ENCODE measurements around the gene DUSP10.

DUSP10 gene

DNA sequence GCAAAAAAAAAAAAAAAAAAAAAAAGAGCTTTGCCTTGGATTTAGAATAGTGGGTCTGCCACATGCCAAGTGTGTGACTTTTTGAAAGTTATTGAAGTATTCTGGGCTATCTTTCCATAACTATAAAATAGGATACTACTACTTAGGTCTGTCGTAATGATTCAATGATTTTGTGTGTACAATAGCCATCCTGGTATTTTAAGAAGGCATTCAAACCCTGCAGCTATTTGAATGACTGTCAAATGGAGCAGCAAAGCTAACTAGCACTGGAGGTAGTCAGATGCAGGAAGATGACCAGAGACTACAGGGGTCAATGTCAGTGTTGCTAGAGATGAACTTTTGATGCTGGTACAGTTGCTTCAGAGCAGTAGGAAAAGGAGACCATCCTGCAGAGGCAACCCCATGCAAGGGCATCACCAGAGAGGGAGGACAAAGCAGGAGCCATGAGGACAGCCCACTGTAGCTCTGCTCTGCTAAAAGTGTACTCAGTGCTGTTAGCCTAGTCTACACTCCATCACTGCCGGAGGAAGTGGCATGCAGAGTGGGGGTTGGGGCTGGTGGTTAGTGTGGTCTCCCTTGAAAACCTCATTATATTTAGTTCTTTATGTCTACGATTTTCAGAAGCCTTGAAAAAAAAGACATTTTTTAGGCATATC, 29.0 kb downstream of the DUSP10 start:
- no peak for DNase-seq (ENCODE audit: low spot score)

DNA sequence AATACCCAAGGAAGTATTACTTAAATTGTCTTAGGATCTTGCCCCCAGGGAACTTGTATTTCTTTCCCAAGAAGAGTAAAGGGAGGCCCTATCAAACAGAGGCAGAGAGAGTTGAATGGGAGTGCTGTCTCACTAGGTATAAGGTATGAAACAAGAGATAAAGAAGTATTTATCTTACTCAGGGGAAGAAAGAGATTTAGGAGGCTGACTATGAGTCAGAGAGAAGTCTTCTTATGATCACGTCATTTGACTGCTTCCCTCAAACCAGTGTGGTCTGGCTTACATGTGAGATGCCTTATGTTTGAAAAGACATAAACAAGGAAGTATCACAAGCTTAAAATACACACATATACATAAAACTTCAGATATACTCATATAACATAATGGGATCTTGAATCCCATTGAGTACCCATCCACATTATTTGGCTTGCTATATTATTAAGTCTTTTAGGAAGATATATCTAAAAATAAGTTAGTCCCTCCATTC, 29.6 kb downstream of the DUSP10 start:
- DNase-seq (ENCODE audit: low spot score) = no peak

DNA sequence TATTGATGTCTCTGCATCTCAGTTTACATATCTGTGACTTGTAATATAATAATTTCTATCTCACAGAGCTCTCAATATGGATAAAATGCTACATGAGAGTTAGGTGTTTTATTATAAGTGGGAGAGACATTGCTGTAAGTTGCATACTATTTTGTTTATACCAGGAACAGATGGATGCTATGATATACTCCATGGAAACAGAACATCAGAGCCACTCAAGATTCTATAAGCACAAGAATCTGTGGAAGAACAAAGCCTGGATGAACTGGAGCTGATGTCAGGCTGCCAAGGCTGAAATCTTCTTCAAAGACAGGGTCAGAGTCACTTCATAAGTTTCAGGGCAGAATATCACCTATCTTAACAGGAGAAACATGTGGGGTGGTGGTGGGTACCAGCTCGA, 30.2 kb downstream of the DUSP10 start:
- DNase-seq (ENCODE audit: low spot score) = no peak

DNA sequence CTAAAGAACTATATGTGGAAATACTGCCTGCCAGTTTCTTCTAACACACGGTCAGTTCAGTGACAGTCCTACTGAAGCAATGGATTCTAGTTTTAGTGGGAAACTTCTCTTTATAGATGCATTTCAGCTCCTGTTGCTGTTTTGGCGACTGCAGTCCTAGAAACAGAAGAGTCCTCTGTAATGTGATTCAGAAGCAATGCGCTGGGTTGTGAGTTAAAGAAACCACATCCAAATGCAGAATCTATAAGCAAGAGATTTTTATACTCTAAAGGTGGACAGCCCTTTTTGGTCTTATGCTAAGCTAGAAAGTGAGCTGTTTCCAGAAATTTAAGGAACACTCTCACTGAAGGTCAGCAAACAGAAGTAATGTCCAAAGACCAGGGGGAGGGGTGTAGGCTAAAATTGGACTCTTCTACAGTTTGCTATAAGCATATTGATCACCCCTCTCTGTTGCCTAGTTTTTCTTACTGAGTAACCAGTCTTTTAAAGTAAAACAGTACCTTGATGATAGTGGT, 30.8 kb downstream of the DUSP10 start:
- no peak for DNase-seq (ENCODE audit: low spot score)

DNA sequence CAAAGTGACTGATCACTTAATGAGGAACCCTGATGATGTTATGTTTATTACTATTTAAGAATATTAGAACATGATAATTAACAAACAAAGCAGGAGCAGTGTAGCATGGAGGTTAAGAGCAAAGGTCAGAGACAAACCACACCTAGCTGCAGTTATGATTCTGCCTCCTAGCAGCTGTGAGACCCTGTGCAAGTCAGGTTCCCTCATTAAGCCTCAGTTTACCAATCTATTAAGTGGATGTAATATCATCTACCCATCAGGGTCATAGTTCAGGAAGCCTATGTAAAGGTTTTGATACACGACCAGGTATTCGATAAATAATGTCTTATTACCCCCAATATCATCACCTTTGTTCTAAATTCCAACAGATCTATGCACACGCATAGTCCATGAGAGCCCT, 32.0 kb downstream of the DUSP10 start:
- no peak for DNase-seq (ENCODE audit: low spot score)

DNA sequence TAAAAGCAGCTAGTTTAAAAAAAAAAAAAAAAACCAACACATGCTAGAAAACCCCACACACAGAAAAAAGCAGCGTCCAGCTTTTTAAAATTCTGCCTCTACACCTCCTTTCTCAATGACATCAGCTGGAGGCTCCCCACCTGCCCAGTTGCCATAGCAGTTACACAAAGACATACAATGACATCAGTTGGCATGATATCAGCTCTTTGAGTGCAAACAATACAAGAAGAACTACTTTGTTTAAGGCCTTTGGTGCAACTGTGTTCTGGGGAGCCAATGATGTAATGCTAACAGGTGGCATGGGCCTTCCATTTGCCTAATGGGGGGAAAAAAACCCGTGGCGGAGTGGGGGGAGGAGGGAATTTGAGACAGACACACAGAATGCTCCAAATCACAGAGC, 32.9 kb downstream of the DUSP10 start:
- DNase-seq (ENCODE audit: low spot score) = peak; percentile 70

DNA sequence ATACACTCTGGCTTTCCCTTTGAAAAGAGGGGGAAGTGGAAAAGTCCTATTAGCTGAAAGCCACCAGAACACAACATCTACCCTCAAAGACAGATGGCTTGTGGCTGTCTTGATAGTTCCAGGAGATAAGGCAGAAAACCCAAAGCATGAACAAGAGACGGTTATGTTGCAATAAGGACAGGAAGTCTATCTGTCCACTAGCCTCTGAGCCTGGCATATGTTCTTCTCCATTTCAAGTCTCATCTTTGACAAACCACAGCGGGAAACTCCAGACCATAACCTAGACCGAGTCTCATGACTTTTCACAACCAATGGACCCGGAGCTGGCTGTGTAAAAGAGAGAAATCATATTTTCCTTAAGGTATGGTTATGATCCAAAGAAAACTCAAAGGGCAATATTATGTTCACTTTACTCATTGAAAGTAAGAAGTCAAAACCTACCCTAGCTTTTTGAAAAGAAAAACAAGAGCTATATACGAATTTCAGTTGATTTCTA, 33.8 kb downstream of the DUSP10 start:
- DNase-seq (ENCODE audit: low spot score) = no peak

DNA sequence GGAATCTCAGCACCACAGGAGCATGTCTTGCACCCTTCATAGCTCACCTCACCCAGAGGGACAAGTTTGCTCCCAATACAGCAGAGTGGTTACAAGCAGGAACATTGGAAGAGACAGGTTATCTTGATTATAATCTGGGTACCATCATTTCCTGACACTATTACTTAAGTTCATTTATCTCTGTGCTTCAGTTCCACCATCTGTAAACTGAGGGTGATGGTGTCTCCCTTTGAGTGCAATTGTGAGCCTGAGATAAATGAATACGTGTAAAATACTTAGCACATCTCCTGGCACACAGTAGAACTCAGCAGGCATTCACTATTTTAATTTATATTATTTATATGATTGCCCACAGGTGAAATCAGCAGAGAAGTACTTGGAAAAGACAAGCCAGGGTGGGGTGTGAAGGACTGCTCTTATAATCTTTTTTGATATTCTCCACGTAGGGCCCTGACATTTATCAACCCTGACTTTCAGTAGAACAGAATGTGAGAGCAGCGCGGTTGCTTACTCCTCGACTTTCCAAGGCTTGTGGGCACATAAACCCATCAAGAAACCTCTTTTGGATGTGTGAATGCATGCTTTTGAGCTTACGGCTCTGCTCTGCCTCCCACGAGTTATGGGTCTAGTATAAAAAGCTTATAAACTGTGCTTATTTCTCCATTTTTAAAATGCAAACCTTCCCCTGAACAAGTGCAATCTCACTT, 34.9 kb downstream of the DUSP10 start:
- DNase-seq (ENCODE audit: low spot score) = no peak

DNA sequence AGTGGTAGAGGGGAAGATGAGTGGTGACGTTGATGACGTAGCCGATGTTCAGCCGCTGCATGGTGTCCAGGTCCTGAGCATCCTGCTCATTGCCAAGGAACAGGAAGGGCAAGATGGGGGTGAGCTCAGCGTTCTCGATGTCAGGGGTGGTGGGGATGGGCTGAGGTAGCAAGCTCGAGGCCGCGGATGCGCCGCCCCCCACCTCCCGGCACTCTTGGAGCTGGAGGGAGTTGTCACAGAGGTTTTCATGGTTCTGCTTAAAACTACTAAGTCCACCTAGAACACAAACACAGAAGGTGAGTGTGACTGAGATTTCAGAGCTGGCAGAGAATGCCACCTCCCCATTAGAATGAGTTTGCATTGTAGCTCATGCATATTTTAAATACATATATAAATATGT, 35.7 kb downstream of the DUSP10 start:
- no peak for DNase-seq (ENCODE audit: low spot score)

DNA sequence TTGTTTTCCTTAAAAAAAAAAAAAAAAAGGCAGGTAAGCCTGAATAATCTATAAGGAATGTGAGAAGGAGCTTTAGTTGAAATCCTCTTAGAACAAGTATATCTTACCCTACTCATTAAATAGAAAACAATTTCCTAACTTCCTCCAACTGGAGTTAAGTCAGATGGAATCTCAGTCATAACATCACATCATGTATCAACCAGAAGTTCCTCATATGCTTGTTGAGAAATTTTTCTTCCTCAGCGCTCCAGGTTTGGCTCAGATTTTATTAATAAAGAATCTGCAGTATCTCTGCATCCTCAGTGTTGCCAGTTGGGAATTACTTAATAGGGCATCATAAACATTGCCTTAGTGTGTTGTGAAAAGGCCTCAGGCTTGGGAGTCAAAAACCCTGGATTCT, 37.6 kb downstream of the DUSP10 start:
- no peak for DNase-seq (ENCODE audit: low spot score)

DNA sequence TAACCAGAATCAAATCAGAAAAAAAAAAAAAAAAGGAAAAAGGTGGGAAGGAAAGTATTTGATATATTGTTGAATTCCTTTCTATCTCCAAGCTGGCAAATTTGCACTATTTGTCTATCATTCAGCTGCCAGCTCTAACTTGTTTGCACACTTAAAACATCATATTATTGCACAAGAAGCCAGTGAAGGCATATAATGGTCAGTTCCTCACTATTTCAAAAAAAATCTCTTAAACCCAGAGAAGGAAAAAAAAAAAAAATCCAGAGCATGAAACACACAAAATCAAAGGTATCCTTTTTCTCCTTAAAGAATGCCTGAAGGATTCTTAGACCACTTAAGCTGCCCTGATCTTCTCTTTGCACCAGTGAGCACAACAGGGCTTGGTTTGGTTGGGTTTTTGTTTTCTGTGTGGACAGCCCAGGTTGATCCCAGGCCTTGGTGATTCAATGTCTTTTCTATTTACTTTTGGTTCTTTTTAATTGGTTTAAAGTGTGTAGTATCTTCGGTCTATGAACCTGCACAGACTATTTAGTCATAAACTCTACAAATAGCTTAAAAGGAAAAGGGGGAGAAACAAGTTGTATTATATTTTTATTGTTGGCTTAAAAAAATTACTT, 40.2 kb downstream of the DUSP10 start:
- no peak for DNase-seq (ENCODE audit: low spot score)

DNA sequence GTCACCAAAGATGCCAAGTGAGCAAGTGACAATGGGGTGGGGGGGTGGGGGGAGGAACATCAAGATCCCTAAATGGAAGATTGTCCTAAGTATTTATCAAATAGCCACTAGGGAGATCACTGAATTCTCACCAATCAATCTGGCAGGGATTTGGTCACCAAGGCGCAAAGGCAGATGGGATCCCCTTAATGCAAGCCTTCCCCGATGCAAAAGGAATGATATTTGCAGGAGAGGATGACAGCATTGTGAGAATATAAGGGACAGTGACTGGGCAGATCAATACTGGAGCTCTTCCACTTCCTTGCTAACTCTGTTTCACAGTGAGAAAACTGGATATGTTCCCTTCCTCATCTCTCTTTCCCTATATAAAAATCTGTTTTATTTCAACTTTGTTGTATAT, 40.9 kb downstream of the DUSP10 start:
- DNase-seq (ENCODE audit: low spot score) = no peak

DNA sequence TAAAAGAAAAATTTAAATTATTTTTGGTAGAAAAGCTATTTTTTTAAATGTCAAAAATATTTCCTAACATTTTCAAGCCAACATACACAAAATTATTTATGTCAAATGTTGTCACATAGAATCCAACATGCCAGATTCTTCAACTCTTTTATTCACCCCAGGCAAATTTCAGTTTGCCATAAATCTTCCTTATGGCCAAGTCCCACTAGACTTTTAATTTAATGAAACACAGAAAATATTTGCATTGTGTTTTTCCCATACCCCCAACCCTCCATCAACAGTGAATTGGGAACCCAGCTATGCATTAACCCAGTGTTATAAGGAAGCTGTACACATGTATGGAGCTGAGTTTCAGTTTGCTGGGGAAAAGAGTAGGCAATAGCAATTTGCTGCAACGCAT, 41.4 kb downstream of the DUSP10 start:
- DNase-seq (ENCODE audit: low spot score) = no peak

DNA sequence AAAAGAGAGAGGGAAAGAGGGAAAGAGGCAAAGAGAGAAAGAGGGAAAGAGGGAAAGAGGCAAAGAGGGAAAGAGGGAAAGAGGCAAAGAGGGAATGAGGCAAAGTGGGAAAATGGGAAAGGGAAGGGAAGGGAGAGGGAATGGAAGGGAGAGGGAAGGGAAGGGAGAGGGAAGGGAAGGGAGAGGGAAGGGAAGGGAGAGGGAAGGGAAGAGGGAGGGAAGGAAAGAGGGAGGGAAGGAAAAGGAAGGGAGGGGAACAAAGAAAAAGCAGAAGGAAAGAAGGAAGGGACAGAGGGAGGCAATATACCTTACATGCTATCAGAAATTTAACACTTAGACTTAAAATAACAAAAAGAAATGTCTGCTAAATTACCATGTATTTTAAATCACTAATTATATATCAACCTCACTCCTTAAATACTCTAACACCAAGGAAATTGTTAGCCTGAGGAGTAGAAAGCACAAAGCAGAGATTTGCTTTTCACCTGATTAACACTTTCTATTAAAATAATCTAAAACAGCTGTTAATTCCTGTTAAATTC, 41.8 kb downstream of the DUSP10 start:
- no peak for DNase-seq (ENCODE audit: low spot score)

DNA sequence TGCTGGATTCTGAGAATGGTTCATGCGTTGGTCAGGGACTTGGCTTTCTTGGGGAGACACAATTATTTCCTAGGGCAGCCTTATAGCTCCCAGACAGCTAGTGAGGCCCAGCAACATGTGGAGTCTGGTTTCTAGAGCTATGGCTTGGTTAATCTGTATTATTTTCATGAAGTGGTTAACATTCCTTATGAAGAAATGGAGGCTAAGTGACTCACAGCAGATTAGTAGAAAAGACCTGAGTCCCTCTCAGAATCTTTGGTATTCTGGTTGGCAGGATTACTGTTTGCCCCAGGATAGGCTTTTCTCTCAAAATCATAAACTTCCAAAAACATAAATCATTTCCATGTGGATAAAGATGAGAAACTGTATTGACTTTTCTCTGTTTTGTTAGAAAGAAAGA, 42.3 kb downstream of the DUSP10 start:
- no peak for DNase-seq (ENCODE audit: low spot score)

DNA sequence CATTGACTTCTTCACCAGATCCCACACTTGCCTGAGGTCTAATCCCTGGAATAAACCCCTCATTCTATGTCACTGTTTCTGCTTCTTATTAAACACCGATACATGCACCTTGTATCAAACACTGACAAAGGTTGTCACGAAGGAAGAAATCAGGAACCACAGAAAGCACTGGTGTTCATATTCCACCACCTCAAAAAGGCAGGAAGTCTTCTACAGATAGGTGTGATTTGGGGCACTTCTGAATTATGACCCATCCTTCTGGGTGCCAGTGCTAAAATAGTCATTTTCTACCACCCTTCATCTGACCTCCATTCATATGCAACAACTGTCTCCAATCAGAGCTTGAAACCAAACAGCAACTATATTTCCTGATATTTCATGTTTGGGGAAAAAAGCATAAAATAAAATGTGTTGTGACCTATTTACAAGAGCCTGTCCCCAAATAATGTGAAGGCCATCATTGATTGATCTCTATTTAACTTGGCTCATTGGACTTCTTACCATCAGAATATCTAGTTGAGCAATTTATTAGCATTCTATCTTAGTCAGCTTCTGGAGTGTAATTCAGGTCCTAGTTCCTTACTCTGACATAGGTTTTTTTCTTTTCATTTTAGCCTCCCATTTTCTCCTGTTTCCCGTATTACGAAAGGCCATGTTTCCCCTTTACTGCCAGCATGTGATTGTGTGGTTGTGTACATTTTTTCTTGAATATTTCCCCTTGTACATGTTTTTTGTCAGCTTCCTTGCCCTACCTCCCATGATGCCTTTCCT, 43.1 kb downstream of the DUSP10 start:
- DNase-seq (ENCODE audit: low spot score) = no peak

DNA sequence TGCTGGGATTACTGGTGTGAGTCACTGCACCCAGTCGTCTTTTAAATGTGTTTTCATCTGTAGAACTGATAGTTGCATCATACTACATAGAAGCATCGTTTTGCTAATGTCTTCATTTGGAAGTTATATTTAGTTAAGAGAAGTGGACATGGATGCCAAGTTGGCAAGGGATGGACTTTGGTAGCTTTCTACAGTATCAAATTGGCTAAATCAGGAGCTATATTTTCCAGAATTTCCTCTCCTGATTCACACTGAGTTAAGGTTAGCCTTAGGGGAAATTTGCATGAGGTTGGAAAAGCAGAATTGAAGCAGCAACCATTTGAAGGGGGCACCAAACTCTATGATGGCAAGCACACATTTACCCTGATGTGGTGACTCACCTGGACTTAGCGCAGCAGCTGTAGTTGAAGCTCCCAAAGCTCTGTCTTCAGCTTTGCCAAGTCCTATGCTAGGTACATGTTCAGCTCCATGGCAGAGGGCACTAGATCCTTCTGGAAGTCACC, 43.9 kb downstream of the DUSP10 start:
- no peak for DNase-seq (ENCODE audit: low spot score)

DNA sequence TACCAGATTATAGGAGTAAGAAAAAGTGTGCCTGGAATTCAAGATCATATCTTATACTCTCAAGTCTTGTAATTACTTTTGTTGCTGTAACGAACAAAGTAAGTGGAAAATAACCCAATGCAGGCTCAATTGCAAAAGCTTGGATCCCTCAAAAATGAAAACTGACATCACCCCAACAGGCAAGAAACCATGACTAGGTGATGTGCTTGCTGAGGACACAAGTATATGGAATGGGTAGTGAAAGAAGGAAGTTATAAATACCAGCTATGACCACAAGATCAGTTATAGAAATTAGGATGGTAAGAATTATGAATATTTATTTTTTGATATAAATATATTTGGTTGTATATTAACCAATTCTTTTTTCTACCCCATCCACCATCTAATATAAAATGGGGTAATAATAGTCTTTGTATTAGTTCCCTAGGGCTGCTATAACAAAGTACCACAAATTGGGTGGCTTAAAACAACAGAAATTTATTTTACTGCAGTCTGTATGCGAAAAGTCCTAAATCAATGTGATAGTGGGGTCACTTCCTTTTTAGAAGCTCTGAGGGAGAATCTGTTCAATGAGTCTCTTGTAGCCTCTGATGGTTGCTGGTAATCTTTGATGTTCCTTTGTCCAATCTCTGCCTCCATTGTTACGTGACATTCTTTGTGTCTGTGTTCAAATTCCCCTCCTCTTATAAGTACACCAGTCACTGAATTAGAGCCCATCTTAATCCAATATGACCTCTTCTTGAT, 45.0 kb downstream of the DUSP10 start:
- no peak for DNase-seq (ENCODE audit: low spot score)

DNA sequence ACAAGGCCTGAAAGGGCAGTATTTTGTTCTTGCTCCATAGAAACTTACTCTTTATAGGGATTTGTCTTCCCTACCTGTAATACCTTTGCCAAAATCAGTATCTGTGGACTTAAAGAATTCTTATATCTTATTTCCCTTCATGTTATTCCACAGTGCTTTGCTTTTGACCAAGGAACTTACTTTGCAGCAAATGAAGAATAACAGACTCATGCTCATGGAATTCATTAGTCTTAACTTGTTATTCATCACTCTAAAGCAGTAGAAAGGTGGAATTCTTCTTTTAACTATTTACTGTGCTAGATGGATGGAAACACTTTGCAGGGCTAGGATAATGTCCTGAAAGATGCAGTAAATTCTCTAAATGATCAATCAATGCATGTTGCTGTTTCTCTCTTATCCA, 45.9 kb downstream of the DUSP10 start:
- DNase-seq (ENCODE audit: low spot score) = no peak

DNA sequence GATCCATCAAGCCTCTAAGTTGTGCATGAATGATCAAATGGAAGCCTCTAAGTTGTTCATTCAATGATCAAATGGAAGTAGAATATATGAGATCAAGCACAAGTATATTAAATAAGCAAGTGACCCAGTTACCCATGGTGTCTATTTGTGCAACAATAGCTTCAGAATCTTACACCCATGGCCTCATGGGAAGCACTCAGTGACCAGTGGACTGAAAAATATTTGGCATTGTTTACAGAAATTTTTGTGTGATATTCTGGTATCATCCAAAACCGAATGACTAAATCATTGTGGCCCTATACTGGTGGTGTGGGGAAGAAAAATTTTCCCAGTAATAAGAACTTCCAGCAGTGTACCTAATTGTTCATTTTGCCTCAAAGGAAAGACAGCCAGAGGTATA, 46.6 kb downstream of the DUSP10 start:
- DNase-seq (ENCODE audit: low spot score) = no peak

DNA sequence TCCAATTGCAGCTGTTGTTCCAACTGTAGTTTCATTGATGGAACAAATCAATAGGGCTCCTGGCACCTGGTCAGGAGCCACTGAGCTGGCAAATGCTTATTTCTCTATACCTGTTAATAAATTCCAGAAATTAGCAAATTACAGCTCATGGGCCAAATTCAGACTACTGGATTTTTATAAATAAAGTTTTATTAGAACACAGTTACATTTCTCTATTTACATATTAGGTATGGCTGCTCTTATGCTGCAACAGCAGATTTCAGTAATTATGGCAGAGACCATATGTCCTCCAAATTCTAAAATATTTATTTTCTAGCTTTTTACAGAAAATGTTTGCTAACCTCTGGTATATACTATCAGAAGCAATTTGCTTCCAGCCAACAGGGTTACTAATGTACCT, 47.8 kb downstream of the DUSP10 start:
- DNase-seq (ENCODE audit: low spot score) = no peak

Measured in left forelimb (tissue), 1 donor.